Parathyroid adenoma (tissue), 2 donors: ENCODE data around the gene USP1.

ENCODE experiments used
- H2AFZ ChIP-seq: fragments of 300-600 bp; sonication (generic); one replicate; pipeline ENCODE4 v1.7.0; 2017; ENCODE audit warnings: antibody characterized with exemption, mild to moderate bottlenecking
- H3K27ac ChIP-seq: fragments of 300-600 bp; sonication (generic); one replicate; pipeline ENCODE4 v1.7.0; 2017
- H3K27me3 ChIP-seq: fragments of 300-600 bp; sonication (generic); one replicate; pipeline ENCODE4 v1.7.0; 2017; ENCODE audit warnings: low read length; ENCODE audit not compliant: control insufficient read depth, insufficient read depth
- H3K36me3 ChIP-seq: fragments of 300-600 bp; sonication (generic); one replicate; pipeline ENCODE4 v1.7.0; 2017; ENCODE audit warnings: low read length; ENCODE audit not compliant: control insufficient read depth, insufficient read depth
- H3K4me1 ChIP-seq: fragments of 300-600 bp; sonication (generic); one replicate; pipeline ENCODE4 v1.7.0; 2017; ENCODE audit warnings: control low read depth
- H3K4me2 ChIP-seq: fragments of 300-600 bp; sonication (generic); one replicate; pipeline ENCODE4 v1.7.0; 2017; ENCODE audit warnings: low read length
- H3K4me3 ChIP-seq: fragments of 300-600 bp; sonication (generic); one replicate; pipeline ENCODE4 v1.7.0; 2017; ENCODE audit warnings: low read depth, low read length
- H3K79me2 ChIP-seq: fragments of 300-600 bp; sonication (generic); one replicate; pipeline ENCODE4 v1.7.0; 2017; ENCODE audit warnings: control low read depth
- H3K9ac ChIP-seq: fragments of 300-600 bp; sonication (generic); one replicate; pipeline ENCODE4 v1.7.0; 2017; ENCODE audit warnings: mild to moderate bottlenecking
- H3K9me3 ChIP-seq: fragments of 300-600 bp; sonication (generic); one replicate; pipeline ENCODE4 v1.7.0; 2017; ENCODE audit warnings: low read length; ENCODE audit not compliant: control insufficient read depth
- TF ChIP-seq, protein P1 (sequence below): fragments of 300-600 bp; sonication (generic); IDR thresholded peaks from one replicate; pipeline ENCODE4 v1.7.0; 2017; ENCODE audit warnings: antibody characterized with exemption, mild to moderate bottlenecking
- donor health status: primary hyperparathyroidism.

USP1 gene

GRCh38 chr1:62415687-62416086 is 21.2 kb upstream of the USP1 start:
- H3K4me1 ChIP-seq = no peaks in the 10 kb centered on the region
- H3K9ac ChIP-seq = no peak overlapping the region
- H3K27me3 ChIP-seq = no peaks in the 10 kb centered on the region
- no peak overlapping the region for H2AFZ ChIP-seq
- H3K27ac ChIP-seq = no peak overlapping the region
- TF ChIP-seq, protein P1, sequence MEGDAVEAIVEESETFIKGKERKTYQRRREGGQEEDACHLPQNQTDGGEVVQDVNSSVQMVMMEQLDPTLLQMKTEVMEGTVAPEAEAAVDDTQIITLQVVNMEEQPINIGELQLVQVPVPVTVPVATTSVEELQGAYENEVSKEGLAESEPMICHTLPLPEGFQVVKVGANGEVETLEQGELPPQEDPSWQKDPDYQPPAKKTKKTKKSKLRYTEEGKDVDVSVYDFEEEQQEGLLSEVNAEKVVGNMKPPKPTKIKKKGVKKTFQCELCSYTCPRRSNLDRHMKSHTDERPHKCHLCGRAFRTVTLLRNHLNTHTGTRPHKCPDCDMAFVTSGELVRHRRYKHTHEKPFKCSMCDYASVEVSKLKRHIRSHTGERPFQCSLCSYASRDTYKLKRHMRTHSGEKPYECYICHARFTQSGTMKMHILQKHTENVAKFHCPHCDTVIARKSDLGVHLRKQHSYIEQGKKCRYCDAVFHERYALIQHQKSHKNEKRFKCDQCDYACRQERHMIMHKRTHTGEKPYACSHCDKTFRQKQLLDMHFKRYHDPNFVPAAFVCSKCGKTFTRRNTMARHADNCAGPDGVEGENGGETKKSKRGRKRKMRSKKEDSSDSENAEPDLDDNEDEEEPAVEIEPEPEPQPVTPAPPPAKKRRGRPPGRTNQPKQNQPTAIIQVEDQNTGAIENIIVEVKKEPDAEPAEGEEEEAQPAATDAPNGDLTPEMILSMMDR = no peak
- no peak overlapping the region for H3K4me3 ChIP-seq
- H3K79me2 ChIP-seq = no peaks in the 10 kb centered on the region
- no peak overlapping the region for H3K4me2 ChIP-seq
- H3K36me3 ChIP-seq = no peaks in the 10 kb centered on the region
- no peaks in the 10 kb centered on the region for H3K9me3 ChIP-seq

- Histone ChIP-seq H3K27me3 (no peaks in the 10 kb centered on the region), H3K9ac (no peak overlapping the region), H3K4me1 (no peaks in the 10 kb centered on the region), H3K4me2 (no peak overlapping the region), H3K27ac (no peak overlapping the region), H3K36me3 (no peaks in the 10 kb centered on the region), H3K9me3 (no peaks in the 10 kb centered on the region), H3K79me2 (no peaks in the 10 kb centered on the region), H3K4me3 (no peak overlapping the region), H2AFZ (no peak overlapping the region)
- TF ChIP-seq, protein P1 = no peak
Measured at GRCh38 chr1:62417351-62417999, 19.4 kb upstream of the USP1 start.

- H3K27ac ChIP-seq = no peak overlapping the region
- no peaks in the 10 kb centered on the region for H3K79me2 ChIP-seq
- no peak overlapping the region for H3K9ac ChIP-seq
- no peaks in the 10 kb centered on the region for H3K27me3 ChIP-seq
- H2AFZ ChIP-seq = no peak overlapping the region
- H3K36me3 ChIP-seq = no peaks in the 10 kb centered on the region
- no peak overlapping the region for H3K4me2 ChIP-seq
- H3K4me3 ChIP-seq = no peak overlapping the region
- H3K9me3 ChIP-seq = no peaks in the 10 kb centered on the region
- TF ChIP-seq, protein P1 = no peak
- H3K4me1 ChIP-seq = no peaks in the 10 kb centered on the region
Measured at GRCh38 chr1:62420214-62420613, 16.6 kb upstream of the USP1 start.

- Histone ChIP-seq H3K9ac (no peak overlapping the region), H3K27me3 (no peaks in the 10 kb centered on the region), H3K27ac (no peak overlapping the region), H3K4me1 (no peaks in the 10 kb centered on the region), H2AFZ (no peak overlapping the region), H3K79me2 (no peaks in the 10 kb centered on the region), H3K4me3 (no peak overlapping the region), H3K36me3 (no peaks in the 10 kb centered on the region), H3K9me3 (no peaks in the 10 kb centered on the region), H3K4me2 (no peak overlapping the region)
- TF ChIP-seq, protein P1 = no peak
Measured at GRCh38 chr1:62423580-62424242, 13.1 kb upstream of the USP1 start.

GRCh38 chr1:62424411-62424810 is 12.4 kb upstream of the USP1 start:
- Histone ChIP-seq H3K9ac (no peak overlapping the region), H3K79me2 (no peaks in the 10 kb centered on the region), H2AFZ (no peak overlapping the region), H3K36me3 (no peaks in the 10 kb centered on the region), H3K4me1 (no peaks in the 10 kb centered on the region), H3K4me2 (no peak overlapping the region), H3K9me3 (no peaks in the 10 kb centered on the region), H3K4me3 (no peak overlapping the region), H3K27ac (no peak overlapping the region), H3K27me3 (no peaks in the 10 kb centered on the region)
- TF ChIP-seq, protein P1 = no peak
